Activated T-cell treated with anti-CD3 and anti-CD28 coated beads for 24 hours (primary cell): ENCODE data around the gene SLC38A7.
"Not testable (repeated sequence)": the region's sequence is repeated elsewhere in the genome, so short reads cannot be mapped to it uniquely, and the experiment has no call there.

ENCODE experiments used
- DNase-seq: peaks from one replicate; pipeline ENCODE4 v3.0.0-alpha.2; 2020; ENCODE audit warnings: low read depth

The SLC38A7 gene

DNA sequence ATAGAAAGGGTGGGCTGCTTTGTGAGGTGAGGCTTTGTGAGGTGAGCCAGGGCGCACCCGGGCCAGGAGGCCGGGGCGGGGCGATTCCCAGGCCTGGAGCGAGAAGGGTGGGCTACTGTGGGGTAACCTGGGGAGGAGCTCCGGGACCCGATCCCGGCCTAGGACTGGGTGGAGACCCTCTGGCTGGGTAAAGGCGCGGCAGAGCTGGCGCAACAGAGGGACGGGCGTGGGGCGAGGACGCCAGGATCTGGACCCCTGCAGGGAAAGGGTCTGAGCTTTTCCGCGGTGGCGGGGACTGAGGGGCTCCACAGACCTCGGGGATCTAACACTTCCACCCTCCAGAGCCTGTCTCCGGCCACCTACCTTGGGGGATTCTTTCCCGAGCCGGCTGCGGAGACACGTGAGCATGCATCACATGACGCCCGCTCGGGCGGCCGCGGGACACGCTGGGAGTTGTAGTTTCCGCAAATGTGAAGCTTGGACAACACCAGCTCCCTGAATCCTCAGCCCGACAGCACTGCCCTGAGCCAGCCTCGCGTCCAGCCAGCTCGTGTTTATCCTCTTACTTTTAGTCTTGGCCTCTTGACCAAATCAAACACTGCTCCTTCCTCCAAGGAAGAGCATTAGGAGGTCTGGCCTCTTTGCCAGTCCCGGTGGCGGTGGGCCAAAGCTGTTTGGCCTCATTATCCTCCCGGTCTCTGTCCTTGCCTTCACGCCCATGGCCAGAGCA, at the start of gene SLC38A7:
SLC38A7 (minus strand) TSS at position 417 of the 730 bp plus-strand sequence. CDS start 4,644 bp downstream, outside the sequence.
- peak; percentile 72 for DNase-seq

DNA sequence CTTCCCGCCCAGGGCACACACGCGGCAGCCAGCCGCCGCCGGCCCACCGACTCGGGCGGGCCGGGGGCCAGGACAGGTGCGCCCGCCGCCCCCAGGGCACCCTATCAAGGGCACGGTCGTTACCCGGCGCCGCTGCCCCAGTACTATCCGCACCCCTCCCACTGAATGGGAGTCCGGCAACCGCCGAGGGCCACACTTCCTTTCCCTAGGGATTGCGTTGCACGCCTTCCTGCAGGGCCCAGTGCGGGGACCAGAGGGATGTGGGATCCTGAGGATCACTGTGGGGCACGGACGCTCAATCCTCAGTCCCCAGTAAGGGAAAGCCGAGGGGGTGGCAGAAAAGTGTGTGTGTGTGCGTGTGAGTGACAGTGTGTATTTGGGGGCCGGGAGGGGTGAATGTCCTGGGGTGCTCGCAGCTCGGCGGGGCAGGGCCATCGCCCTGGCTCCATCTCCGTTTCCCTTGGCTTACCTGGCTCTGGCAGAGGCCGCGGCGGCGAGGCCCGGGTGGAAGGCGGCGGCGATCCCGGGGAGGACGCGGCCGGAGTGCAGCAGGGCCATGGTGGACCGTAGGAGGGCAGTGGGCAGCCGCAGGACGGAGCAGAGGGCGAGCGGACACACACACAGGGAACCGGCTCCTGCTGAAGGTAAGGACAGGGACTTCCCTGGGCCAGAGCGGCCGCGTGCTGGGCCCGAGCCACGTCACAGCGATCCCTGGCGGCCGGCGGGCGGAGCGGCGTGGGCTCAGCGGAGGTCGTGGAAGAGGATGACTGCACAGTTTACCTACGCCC, 49.3 kb upstream of the SLC38A7 start, which contains the start of gene GOT2:
GOT2 (minus strand) TSS at position 646 of the 788 bp plus-strand sequence; CDS start at position 558, 88 bp downstream.
- DNase-seq, result peak; percentile 81

GRCh38 chr16:58733248-58733670, 48.7 kb upstream of the SLC38A7 start:
- DNase-seq, result no peak

DNA sequence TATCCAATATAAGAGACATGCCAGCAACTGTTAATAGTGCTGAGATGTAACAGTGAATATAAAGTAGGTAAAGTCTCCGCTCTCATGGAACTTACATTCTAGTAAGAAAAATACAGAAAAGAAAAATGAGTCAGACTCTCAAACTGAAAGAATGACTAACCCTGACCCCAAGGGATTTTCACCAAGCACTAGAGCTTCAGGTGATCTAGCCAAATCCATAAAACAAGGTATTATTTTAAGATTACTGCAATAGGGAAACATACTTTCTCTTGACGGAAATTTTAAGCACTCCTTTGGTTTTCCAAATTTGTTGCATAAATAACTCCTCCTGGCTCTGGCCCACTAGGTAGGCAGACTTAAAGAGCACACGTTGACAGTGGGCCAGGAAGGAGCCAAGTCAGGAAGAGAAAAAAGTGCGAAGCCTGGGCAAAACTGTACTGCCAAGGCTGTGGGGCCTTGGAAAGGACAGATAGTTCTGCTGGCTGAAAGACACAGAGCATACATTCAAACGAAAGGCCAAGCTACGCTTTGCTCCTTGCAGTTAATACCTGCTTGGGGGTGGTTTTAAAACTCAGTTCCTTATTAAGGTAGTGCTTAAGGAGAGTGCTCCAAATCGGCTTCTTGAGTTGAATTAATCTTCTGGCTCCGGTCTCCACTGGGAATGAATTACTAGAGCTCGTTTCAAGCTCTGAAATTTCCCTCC, 48.1 kb upstream of the SLC38A7 start:
- DNase-seq, result no peak

GRCh38 chr16:58730724-58731370, 46.3 kb upstream of the SLC38A7 start:
- DNase-seq, result no peak

GRCh38 chr16:58727796-58728568, 43.4 kb upstream of the SLC38A7 start:
- no peak for DNase-seq

- DNase-seq, result no peak
These were observed 42.6 kb upstream of the SLC38A7 start for GRCh38 chr16:58727028-58727781.

- DNase-seq, result no peak
These were observed 38.5 kb upstream of the SLC38A7 start for GRCh38 chr16:58723109-58723508.

GRCh38 chr16:58717994-58718393, 33.4 kb upstream of the SLC38A7 start:
- no peak for DNase-seq

- no peak for DNase-seq
These were observed 31.9 kb upstream of the SLC38A7 start for GRCh38 chr16:58716468-58716867.

DNA sequence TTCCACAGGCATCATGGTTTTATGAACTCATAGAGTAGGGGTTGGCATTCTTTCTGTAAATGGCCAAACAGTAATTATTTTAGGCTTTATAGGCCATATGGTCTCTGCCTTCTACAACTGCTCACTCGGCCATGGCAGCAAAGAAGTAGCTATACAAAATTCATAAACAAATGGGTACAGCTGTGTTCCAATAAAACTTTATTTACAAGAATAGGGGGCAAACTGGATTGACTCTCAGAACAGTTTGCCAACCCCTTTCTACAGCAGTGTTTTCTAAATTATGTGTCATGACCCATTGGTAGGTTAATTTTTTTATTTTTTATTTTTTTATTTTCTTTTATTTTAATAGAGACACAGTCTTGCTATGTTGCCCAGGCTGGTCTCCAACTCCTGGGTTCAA, 29.2 kb upstream of the SLC38A7 start:
- DNase-seq, result no peak

GRCh38 chr16:58709333-58709732, 24.8 kb upstream of the SLC38A7 start:
- no peak for DNase-seq

- no peak for DNase-seq
These were observed 14.6 kb upstream of the SLC38A7 start for GRCh38 chr16:58699151-58699550.

GRCh38 chr16:58695368-58695767, 10.8 kb upstream of the SLC38A7 start:
- no peak for DNase-seq

GRCh38 chr16:58692450-58692849, 7.9 kb upstream of the SLC38A7 start:
- no peak for DNase-seq

DNA sequence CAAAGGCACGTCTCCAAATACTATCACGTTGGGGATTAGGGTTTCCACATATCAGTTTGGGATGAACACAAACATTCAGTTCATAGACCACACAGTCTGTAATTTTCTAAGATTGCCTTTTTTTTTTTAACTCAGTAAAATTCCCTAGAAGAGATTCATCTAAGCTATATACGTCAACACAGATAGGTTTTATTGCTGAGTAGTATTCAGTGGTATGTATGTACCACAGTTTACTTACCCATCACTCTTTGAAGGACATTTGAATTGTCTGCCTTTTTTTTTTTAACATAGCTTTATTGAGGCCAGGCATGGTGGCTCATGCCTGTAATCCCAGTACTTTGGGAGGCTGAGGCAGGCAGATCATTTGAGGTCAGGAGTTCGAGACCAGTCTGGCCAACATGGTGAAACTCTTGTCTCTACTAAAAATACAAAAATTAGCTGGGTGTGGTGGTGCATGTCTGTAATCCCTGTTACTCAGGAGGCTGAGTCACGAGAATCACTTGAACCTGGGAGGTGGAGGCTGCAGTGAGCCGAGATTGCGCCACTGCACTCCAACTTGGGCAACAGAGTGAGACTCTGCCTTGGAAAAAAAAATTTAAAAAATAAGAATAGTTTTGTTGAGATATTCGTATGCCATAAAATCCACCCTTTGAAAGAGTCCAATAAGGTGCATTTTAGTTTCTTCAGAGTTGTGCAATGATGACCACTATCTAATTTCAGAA, 2.6 kb upstream of the SLC38A7 start:
- not testable (repeated sequence) for DNase-seq

- DNase-seq, result no peak
These were observed 497 bp upstream of the SLC38A7 start for GRCh38 chr16:58685084-58685449.

DNA sequence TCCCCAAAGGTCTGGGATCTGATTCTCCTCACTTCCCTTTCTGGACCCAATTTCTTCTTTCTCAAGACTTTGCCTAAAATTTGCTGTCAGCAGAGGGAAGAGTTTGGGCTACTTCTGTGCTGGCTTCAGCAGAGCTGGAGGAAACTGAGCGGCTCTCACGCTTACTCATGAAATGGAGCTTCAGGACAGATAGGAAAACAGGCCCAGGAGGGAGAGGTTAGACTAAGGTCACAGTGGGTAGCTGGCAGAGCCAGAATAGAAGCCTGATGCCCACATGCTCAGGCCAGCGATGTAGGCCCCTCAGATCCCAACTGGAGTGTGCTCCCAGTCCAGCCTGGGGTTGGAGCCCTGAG, 593 bp downstream of the SLC38A7 start:
- DNase-seq, result no peak

DNA sequence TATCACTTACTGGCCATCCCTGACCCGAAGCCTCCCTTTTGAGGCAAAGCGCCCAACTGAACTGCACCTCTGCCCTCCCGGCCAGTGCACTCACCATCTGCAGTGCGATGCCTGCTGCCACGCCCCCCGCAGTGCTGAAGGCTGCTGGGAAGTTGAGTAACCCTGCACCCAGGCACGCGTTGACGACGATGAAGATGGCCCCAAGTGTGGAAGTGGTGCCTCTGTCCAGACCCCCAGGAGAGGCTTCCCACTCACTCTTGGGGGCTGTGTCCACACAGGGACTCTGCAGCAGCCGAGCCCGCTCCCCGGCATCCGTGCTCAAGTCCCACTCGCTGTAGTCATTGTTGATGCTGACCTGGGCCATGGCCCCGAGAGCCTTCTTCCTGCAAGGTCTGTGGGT, 4.8 kb downstream of the SLC38A7 start:
- DNase-seq, result no peak

DNA sequence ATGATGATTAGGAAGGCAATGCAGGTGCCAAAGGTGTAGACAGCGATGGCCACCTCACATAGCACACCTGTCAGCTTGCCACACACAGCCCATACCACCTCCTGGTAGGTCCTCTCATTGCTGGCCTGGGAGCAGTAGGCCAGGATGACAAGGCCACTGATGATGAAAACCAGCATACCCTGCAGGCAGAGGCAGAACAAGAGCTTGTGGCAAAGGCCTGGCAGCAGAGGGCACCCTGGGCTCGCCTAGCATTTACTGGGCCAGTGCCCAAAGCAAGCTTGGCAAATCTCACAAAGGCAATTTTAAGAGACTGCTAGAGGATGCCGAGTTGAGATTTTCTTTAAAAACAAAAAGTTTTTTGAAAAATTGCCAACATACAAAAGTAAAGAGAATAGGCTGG, 5.9 kb downstream of the SLC38A7 start:
- no peak for DNase-seq
